ENCODE results near the gene DMD.

- TF ChIP-seq POLR2AphosphoS5 (IDR thresholded peaks at IDR 0.05; ENCODE audit: borderline replicate concordance, low read depth, low read length), result no peak
- no peak for TF ChIP-seq EZH2 (IDR thresholded peaks at IDR 0.05)
Observed at GRCh38 chrX:31366041-31366440, 1845.3 kb downstream of the DMD start.
